Measurements from ENCODE around the gene CADM2. TPM values are rescaled to one million over a fixed set of nuclear protein-coding genes. Genes with fewer than 3 reads are reported as not detected.

Gene CADM2
- total RNA-seq, 1 donor from 2014 or later = 4.4 TPM

GRCh38 chr3:84974347-84974746, 15.6 kb downstream of the CADM2 start:
- Mint-ChIP-seq H3K36me3 (ENCODE audit: insufficient read depth) (no peaks in the 10 kb centered on the region), H3K27me3 (no peaks in the 10 kb centered on the region), H3K27ac (no peak overlapping the region), H3K4me3 (ENCODE audit: low read depth) (no peak overlapping the region), H3K4me1 (ENCODE audit: low read depth) (no peaks in the 10 kb centered on the region), H3K9me3 (ENCODE audit: low read depth) (no peaks in the 10 kb centered on the region)
- DNase-seq (ENCODE audit: low spot score, unreplicated experiment) = no peak
- TF ChIP-seq CTCF (IDR thresholded peaks at IDR 0.05; ENCODE audit: unreplicated experiment) = no peak

GRCh38 chr3:84977021-84977420, 18.2 kb downstream of the CADM2 start:
- Mint-ChIP-seq H3K4me3 (ENCODE audit: low read depth) (no peak overlapping the region), H3K27ac (no peak overlapping the region), H3K27me3 (no peaks in the 10 kb centered on the region), H3K36me3 (ENCODE audit: insufficient read depth) (no peaks in the 10 kb centered on the region), H3K4me1 (ENCODE audit: low read depth) (no peaks in the 10 kb centered on the region), H3K9me3 (ENCODE audit: low read depth) (no peaks in the 10 kb centered on the region)
- DNase-seq (ENCODE audit: low spot score, unreplicated experiment) = no peak
- TF ChIP-seq CTCF (IDR thresholded peaks at IDR 0.05; ENCODE audit: unreplicated experiment) = no peak

- Mint-ChIP-seq H3K36me3 (ENCODE audit: insufficient read depth) (no peaks in the 10 kb centered on the region), H3K4me3 (ENCODE audit: low read depth) (no peak overlapping the region), H3K27ac (no peak overlapping the region), H3K9me3 (ENCODE audit: low read depth) (no peaks in the 10 kb centered on the region), H3K27me3 (no peaks in the 10 kb centered on the region), H3K4me1 (ENCODE audit: low read depth) (no peaks in the 10 kb centered on the region)
- DNase-seq (ENCODE audit: low spot score, unreplicated experiment) = no peak
- TF ChIP-seq CTCF (IDR thresholded peaks at IDR 0.05; ENCODE audit: unreplicated experiment) = no peak
These were observed 20.1 kb downstream of the CADM2 start for GRCh38 chr3:84978843-84979242.

- no peaks in the 10 kb centered on the region for H3K27me3 Mint-ChIP-seq
- DNase-seq (ENCODE audit: low spot score, unreplicated experiment) = no peak
- H3K36me3 Mint-ChIP-seq (ENCODE audit: insufficient read depth) = no peaks in the 10 kb centered on the region
- H3K4me3 Mint-ChIP-seq (ENCODE audit: low read depth) = no peak overlapping the region
- no peak overlapping the region for H3K27ac Mint-ChIP-seq
- H3K4me1 Mint-ChIP-seq (ENCODE audit: low read depth) = no peaks in the 10 kb centered on the region
- no peaks in the 10 kb centered on the region for H3K9me3 Mint-ChIP-seq (ENCODE audit: low read depth)
- TF ChIP-seq CTCF (IDR thresholded peaks at IDR 0.05; ENCODE audit: unreplicated experiment) = no peak
These were observed 21.2 kb downstream of the CADM2 start for GRCh38 chr3:84980011-84980410.

- no peak for DNase-seq (ENCODE audit: low spot score, unreplicated experiment)
- Mint-ChIP-seq H3K27ac (no peak overlapping the region), H3K27me3 (no peaks in the 10 kb centered on the region), H3K4me3 (ENCODE audit: low read depth) (no peak overlapping the region), H3K4me1 (ENCODE audit: low read depth) (no peaks in the 10 kb centered on the region), H3K36me3 (ENCODE audit: insufficient read depth) (no peaks in the 10 kb centered on the region), H3K9me3 (ENCODE audit: low read depth) (no peaks in the 10 kb centered on the region)
- no peak for TF ChIP-seq CTCF (IDR thresholded peaks at IDR 0.05; ENCODE audit: unreplicated experiment)
These were observed 21.7 kb downstream of the CADM2 start for GRCh38 chr3:84980456-84980855.
